ENCODE measurements around the gene CLIC4.

DNA sequence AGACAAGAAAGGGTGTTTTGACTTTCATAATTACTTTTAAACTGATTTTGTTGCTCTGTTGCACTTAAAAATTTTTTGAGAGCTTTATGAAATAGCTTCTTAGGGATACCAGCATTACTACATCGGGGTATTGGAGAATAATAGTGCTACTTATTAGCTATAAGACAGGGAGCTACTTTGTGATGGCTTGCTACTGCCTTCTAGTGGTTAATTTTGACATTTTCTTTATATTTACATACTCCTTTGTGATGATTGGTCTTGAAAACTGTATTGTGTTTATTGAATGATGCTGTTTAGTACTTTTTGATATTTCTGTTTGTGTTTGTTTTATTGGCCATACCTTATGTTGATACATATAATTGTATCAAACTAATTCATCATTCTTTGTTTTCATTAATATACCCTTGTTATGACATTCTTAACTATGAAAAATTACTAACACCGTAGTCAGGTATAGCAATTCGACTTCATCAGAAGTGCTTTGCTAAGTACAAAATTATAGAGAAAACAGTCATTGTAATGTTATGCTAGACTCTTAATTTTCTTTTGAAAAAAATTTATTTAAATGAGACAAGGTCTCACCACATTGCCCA is 85.5 kb downstream of the CLIC4 start:
- TF ChIP-seq CTCF (IDR thresholded peaks at IDR 0.05) (peak; percentile 79 to 88 (median 84)), POLR2A (IDR thresholded peaks at IDR 0.05) (no peak)
